Measurements from ENCODE around the gene EIF3A.

GRCh38 chr10:118990326-118990725 is 90.3 kb downstream of the EIF3A start:
- TF ChIP-seq CTCF (IDR thresholded peaks at IDR 0.05; ENCODE audit: insufficient read depth, low read depth, low read length) (no peak), EZH2 (IDR thresholded peaks at IDR 0.05; ENCODE audit: insufficient read depth, low read length) (no peak)

All from astrocyte (in vitro differentiated cells and primary cell).